Measurements from ENCODE around the gene GALNT1. TPM values are rescaled to one million over a fixed set of nuclear protein-coding genes. Genes with fewer than 3 reads are reported as not detected.

Gene GALNT1
- total RNA-seq, 2 donors from 2014 or later, result 40.2 to 50.6 TPM

GRCh38 chr18:35618696-35619095, 37.2 kb downstream of the GALNT1 start:
- no peak overlapping the region for H3K4me3 ChIP-seq
- H3K9me3 ChIP-seq, result no peaks in the 10 kb centered on the region
- H3K27ac ChIP-seq, result no peak overlapping the region
- no peaks in the 10 kb centered on the region for H3K27me3 ChIP-seq (replicated peaks; ENCODE audit: insufficient read depth)
- H3K4me1 ChIP-seq (replicated peaks), result no peaks in the 10 kb centered on the region
- WGBS, result 62% methylated on average over 5 of the region's 5 CpGs
- no peak for DNase-seq (ENCODE audit: low spot score)
- no peaks in the 10 kb centered on the region for H3K36me3 ChIP-seq
- TF ChIP-seq POLR2A (IDR thresholded peaks at IDR 0.05) (no peak), POLR2AphosphoS5 (IDR thresholded peaks at IDR 0.05) (no peak), CTCF (IDR thresholded peaks at IDR 0.05) (no peak)
- intact Hi-C loops (cut with DNase I), result no loop called here

- Histone ChIP-seq H3K27ac (no peak overlapping the region), H3K36me3 (no peaks in the 10 kb centered on the region), H3K4me1 (replicated peaks) (no peaks in the 10 kb centered on the region), H3K4me3 (no peak overlapping the region), H3K9me3 (no peaks in the 10 kb centered on the region), H3K27me3 (replicated peaks; ENCODE audit: insufficient read depth) (no peaks in the 10 kb centered on the region)
- 62% methylated on average over 4 of the region's 4 CpGs for WGBS
- intact Hi-C loops (cut with DNase I), result no loop called here
- TF ChIP-seq CTCF (IDR thresholded peaks at IDR 0.05) (no peak), POLR2A (IDR thresholded peaks at IDR 0.05) (no peak), POLR2AphosphoS5 (IDR thresholded peaks at IDR 0.05) (no peak)
- no peak for DNase-seq (ENCODE audit: low spot score)
These were observed 37.9 kb downstream of the GALNT1 start for GRCh38 chr18:35619464-35619863.

GRCh38 chr18:35619941-35620340, 38.4 kb downstream of the GALNT1 start:
- H3K36me3 ChIP-seq, result no peaks in the 10 kb centered on the region
- 78% methylated on average over 4 of the region's 4 CpGs for WGBS
- no peaks in the 10 kb centered on the region for H3K4me1 ChIP-seq (replicated peaks)
- TF ChIP-seq POLR2A (IDR thresholded peaks at IDR 0.05) (no peak), POLR2AphosphoS5 (IDR thresholded peaks at IDR 0.05) (no peak), CTCF (IDR thresholded peaks at IDR 0.05) (no peak)
- intact Hi-C loops (cut with DNase I), result no loop called here
- no peak for DNase-seq (ENCODE audit: low spot score)
- no peaks in the 10 kb centered on the region for H3K27me3 ChIP-seq (replicated peaks; ENCODE audit: insufficient read depth)
- no peak overlapping the region for H3K4me3 ChIP-seq
- no peak overlapping the region for H3K27ac ChIP-seq
- H3K9me3 ChIP-seq, result no peaks in the 10 kb centered on the region

GRCh38 chr18:35620765-35621164, 39.2 kb downstream of the GALNT1 start:
- intact Hi-C loops (cut with DNase I), result no loop called here
- WGBS, result 34% methylated on average over 3 of the region's 3 CpGs
- Histone ChIP-seq H3K4me1 (replicated peaks) (no peaks in the 10 kb centered on the region), H3K27me3 (replicated peaks; ENCODE audit: insufficient read depth) (no peaks in the 10 kb centered on the region), H3K36me3 (no peaks in the 10 kb centered on the region), H3K27ac (no peak overlapping the region), H3K9me3 (no peaks in the 10 kb centered on the region), H3K4me3 (no peak overlapping the region)
- TF ChIP-seq POLR2A (IDR thresholded peaks at IDR 0.05) (no peak), CTCF (IDR thresholded peaks at IDR 0.05) (no peak), POLR2AphosphoS5 (IDR thresholded peaks at IDR 0.05) (no peak)
- no peak for DNase-seq (ENCODE audit: low spot score)

- Histone ChIP-seq H3K36me3 (no peaks in the 10 kb centered on the region), H3K4me3 (no peak overlapping the region), H3K4me1 (replicated peaks) (no peaks in the 10 kb centered on the region), H3K27me3 (replicated peaks; ENCODE audit: insufficient read depth) (no peaks in the 10 kb centered on the region), H3K27ac (no peak overlapping the region), H3K9me3 (no peaks in the 10 kb centered on the region)
- no peak for DNase-seq (ENCODE audit: low spot score)
- intact Hi-C loops (cut with DNase I), result no loop called here
- TF ChIP-seq POLR2AphosphoS5 (IDR thresholded peaks at IDR 0.05) (no peak), POLR2A (IDR thresholded peaks at IDR 0.05) (no peak), CTCF (IDR thresholded peaks at IDR 0.05) (no peak)
These were observed 41.7 kb downstream of the GALNT1 start for GRCh38 chr18:35623255-35623654.

Measured in prostate gland (tissue), 2 donors.